DOHH2 (cell line): ENCODE measurements around the gene ATP5PB.

ENCODE experiments used
- H3F3A ChIP-seq: fragments of 200-600 bp; sonication (generic), shearing (Covaris generic); 2 replicates; pipeline ENCODE4 v1.6.0; 2016; ENCODE audit warnings: antibody characterized with exemption, mild to moderate bottlenecking; ENCODE audit not compliant: control insufficient read depth, insufficient read depth
- H3K27ac ChIP-seq: fragments of 200-600 bp; sonication (generic); 2 replicates; pipeline ENCODE4 v1.5.1; 2014; ENCODE audit warnings: low read depth, mild to moderate bottlenecking, low read length, moderate library complexity
- H3K27me3 ChIP-seq: fragments of 200-600 bp; sonication (generic); 2 replicates; pipeline ENCODE4 v1.6.1; 2014; ENCODE audit warnings: mild to moderate bottlenecking, low read length, mixed read lengths; ENCODE audit not compliant: control insufficient read depth
- H3K36me3 ChIP-seq: fragments of 200-600 bp; sonication (generic); 2 replicates; pipeline ENCODE4 v1.6.1; 2014; ENCODE audit warnings: mild to moderate bottlenecking, low read length, moderate library complexity, mixed read lengths; ENCODE audit not compliant: control insufficient read depth
- H3K4me1 ChIP-seq: fragments of 200-600 bp; sonication (generic); 2 replicates; pipeline ENCODE4 v1.6.1; 2014; ENCODE audit warnings: mild to moderate bottlenecking, low read length, mixed read lengths; ENCODE audit not compliant: control insufficient read depth
- H3K4me2 ChIP-seq: fragments of 200-600 bp; sonication (generic); 2 replicates; pipeline ENCODE4 v1.6.0; 2014; ENCODE audit warnings: mild to moderate bottlenecking, low read length, moderate library complexity
- H3K4me3 ChIP-seq: fragments of 200-600 bp; sonication (generic); 2 replicates; pipeline ENCODE4 v1.5.1; 2014; ENCODE audit warnings: mild to moderate bottlenecking, low read length, mixed read lengths
- H3K79me2 ChIP-seq: fragments of 200-600 bp; sonication (generic); 2 replicates; pipeline ENCODE4 v1.6.1; 2014; ENCODE audit warnings: mild to moderate bottlenecking, low read length, mixed read lengths; ENCODE audit not compliant: control insufficient read depth
- H3K9me2 ChIP-seq: fragments of 200-600 bp; sonication (generic); replicated peaks from 2 replicates; pipeline ENCODE4 v1.6.1; 2014; ENCODE audit warnings: mild to moderate bottlenecking, low read length, mixed read lengths; ENCODE audit not compliant: control insufficient read depth
- H3K9me3 ChIP-seq: fragments of 200-600 bp; sonication (generic); 2 replicates; pipeline ENCODE4 v1.6.1; 2014; ENCODE audit warnings: antibody characterized with exemption, low read length, mixed read lengths; ENCODE audit not compliant: control insufficient read depth, insufficient read depth
- H4K20me1 ChIP-seq: fragments of 200-600 bp; sonication (generic); 2 replicates; pipeline ENCODE4 v1.6.0; 2014; ENCODE audit warnings: low read depth, mild to moderate bottlenecking, antibody characterized with exemption, low read length, moderate library complexity; ENCODE audit not compliant: control insufficient read depth, insufficient read depth
- EZH2phosphoT487 ChIP-seq: fragments of 200-600 bp; sonication (generic); IDR thresholded peaks from 2 replicates; pipeline ENCODE4 v1.6.1; 2017; ENCODE audit warnings: borderline replicate concordance, mild to moderate bottlenecking, antibody characterized with exemption, low read length, moderate library complexity, mixed read lengths
- TF ChIP-seq, protein P1 (sequence below): fragments of 200-600 bp; sonication (generic); IDR thresholded peaks from one replicate; pipeline ENCODE4 v1.5.1; 2014; ENCODE audit warnings: antibody characterized with exemption, mild to moderate bottlenecking, low read depth, low read length; ENCODE audit not compliant: poor library complexity, severe bottlenecking

The ATP5PB gene

DNA sequence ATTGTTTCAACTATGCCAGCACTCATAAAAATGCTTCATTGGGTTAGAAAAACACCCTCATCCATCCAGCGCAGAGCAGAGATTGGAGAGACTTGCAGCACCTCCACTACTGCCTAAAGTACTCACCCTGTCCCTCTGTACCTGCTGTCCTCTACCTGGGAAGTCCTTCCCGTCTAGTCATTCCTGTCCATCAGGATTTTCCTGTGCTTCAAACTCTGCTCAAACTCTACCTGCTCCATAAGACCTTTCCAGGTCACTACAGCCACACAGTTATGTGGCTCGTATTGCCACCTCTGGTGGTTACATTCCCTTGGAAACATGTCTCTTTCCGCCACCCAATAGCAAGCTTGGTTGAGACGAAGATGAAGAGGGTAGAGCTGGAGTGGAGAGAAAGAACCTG, 28.9 kb upstream of the ATP5PB start:
- H3K4me1 ChIP-seq, result no peaks in the 10 kb centered on the region
- H3K27ac ChIP-seq, result no peak overlapping the region
- no peaks in the 10 kb centered on the region for H3K79me2 ChIP-seq
- no peaks in the 10 kb centered on the region for H3K9me2 ChIP-seq
- no peaks in the 10 kb centered on the region for H4K20me1 ChIP-seq
- H3K36me3 ChIP-seq, result no peaks in the 10 kb centered on the region
- H3K4me3 ChIP-seq, result no peak overlapping the region
- no peaks in the 10 kb centered on the region for H3K9me3 ChIP-seq
- no peaks in the 10 kb centered on the region for H3F3A ChIP-seq
- TF ChIP-seq EZH2phosphoT487, result no peak
- TF ChIP-seq, protein P1, sequence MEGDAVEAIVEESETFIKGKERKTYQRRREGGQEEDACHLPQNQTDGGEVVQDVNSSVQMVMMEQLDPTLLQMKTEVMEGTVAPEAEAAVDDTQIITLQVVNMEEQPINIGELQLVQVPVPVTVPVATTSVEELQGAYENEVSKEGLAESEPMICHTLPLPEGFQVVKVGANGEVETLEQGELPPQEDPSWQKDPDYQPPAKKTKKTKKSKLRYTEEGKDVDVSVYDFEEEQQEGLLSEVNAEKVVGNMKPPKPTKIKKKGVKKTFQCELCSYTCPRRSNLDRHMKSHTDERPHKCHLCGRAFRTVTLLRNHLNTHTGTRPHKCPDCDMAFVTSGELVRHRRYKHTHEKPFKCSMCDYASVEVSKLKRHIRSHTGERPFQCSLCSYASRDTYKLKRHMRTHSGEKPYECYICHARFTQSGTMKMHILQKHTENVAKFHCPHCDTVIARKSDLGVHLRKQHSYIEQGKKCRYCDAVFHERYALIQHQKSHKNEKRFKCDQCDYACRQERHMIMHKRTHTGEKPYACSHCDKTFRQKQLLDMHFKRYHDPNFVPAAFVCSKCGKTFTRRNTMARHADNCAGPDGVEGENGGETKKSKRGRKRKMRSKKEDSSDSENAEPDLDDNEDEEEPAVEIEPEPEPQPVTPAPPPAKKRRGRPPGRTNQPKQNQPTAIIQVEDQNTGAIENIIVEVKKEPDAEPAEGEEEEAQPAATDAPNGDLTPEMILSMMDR, result no peak
- no peak overlapping the region for H3K4me2 ChIP-seq
- H3K27me3 ChIP-seq, result peaks cover 15% of the 10 kb centered on the region

DNA sequence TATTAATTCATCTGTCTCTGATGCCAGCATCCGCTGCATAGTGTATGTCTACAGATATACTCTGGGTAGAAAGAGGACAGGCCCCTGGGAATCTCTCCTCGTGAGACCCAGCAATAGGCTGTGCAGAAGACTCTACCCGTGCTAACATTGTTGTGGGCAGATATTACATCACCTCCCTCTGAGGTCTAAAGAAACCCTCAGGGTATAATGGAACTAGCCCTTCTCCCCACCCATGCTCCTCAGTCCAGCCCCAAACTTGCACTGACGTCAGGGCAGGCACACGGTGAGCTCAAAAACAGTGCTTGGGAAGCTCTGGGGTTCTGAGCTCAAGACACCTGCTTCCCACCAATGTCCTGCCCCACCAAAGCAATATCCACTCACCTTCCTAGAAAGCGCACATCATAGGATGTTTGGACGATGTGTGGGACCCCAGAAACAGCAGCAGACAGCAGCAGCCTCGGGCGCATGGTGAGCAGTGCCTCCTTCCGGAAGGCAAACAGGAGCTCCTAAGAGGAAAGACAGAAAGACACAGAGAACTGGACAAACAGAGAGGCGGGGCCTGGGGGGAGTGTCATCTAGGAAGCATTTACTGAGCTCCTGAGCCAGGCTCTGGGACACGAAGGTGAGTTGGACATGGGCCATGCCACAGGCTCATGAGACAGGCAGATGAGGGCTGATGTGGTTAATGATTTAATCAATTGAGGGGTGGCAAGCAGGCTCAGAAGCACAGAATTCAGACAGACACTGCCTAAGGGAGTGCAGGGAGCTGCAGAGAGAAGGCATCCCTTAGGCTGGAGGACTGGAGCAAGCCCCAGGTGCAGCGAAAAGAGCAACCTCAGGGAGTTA, 26.5 kb upstream of the ATP5PB start:
- H3K4me1 ChIP-seq, result no peaks in the 10 kb centered on the region
- no peak overlapping the region for H3K27ac ChIP-seq
- no peak overlapping the region for H3K4me2 ChIP-seq
- H3F3A ChIP-seq, result no peaks in the 10 kb centered on the region
- no peaks in the 10 kb centered on the region for H3K9me2 ChIP-seq
- no peaks in the 10 kb centered on the region for H4K20me1 ChIP-seq
- TF ChIP-seq, protein P1, result no peak
- no peak for TF ChIP-seq EZH2phosphoT487
- peaks cover 17% of the 10 kb centered on the region for H3K27me3 ChIP-seq
- H3K4me3 ChIP-seq, result no peak overlapping the region
- H3K9me3 ChIP-seq, result no peaks in the 10 kb centered on the region
- H3K36me3 ChIP-seq, result no peaks in the 10 kb centered on the region
- no peaks in the 10 kb centered on the region for H3K79me2 ChIP-seq

DNA sequence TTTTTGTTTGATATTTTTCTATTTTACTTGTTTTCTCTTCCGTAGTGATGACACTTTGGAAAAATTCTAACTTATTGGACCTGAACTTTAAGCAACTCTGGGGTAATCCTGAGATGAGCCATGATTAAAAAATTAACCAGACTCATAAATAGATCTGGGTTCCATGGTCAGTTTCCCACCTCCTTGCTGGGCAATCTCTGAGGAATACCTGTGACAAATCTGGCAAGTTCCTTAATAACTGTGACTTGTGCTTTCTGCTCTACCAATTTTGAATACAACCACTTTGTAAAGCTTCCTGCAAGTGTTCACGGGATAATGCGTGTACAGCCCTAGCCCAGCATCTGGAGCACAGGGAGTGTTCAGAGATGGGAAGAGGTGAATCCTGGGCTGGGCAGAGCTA, 25.0 kb upstream of the ATP5PB start:
- H3K4me1 ChIP-seq, result no peaks in the 10 kb centered on the region
- no peak for TF ChIP-seq EZH2phosphoT487
- TF ChIP-seq, protein P1, result no peak
- H3K27me3 ChIP-seq, result peaks cover 17% of the 10 kb centered on the region
- no peaks in the 10 kb centered on the region for H3K9me3 ChIP-seq
- H3K27ac ChIP-seq, result no peak overlapping the region
- H3K9me2 ChIP-seq, result no peaks in the 10 kb centered on the region
- no peaks in the 10 kb centered on the region for H3F3A ChIP-seq
- H3K36me3 ChIP-seq, result no peaks in the 10 kb centered on the region
- no peak overlapping the region for H3K4me3 ChIP-seq
- H4K20me1 ChIP-seq, result no peaks in the 10 kb centered on the region
- H3K4me2 ChIP-seq, result no peak overlapping the region
- H3K79me2 ChIP-seq, result no peaks in the 10 kb centered on the region
